HEK293T (cell line): ENCODE data around the gene PMEL.

Experiments
- FOXM1 ChIP-seq: fragments of 450-650 bp; IDR thresholded peaks from 2 replicates; pipeline ENCODE4 v1.6.1; 2017; ENCODE audit warnings: mild to moderate bottlenecking, borderline replicate concordance
- PKNOX1 ChIP-seq: fragments of 450-650 bp; IDR thresholded peaks from 2 replicates; pipeline ENCODE4 v1.6.1; 2016
- SP1 ChIP-seq: fragments of 450-650 bp; IDR thresholded peaks from 2 replicates; pipeline ENCODE4 v1.6.1; 2017
- ZNF384 ChIP-seq: fragments of 450-650 bp; IDR thresholded peaks from 2 replicates; pipeline ENCODE4 v1.6.1; 2016

- no peak for TF ChIP-seq SP1
- no peak for TF ChIP-seq FOXM1
- TF ChIP-seq PKNOX1: no peak
- TF ChIP-seq ZNF384: no peak
These were observed 17.5 kb upstream of the PMEL start for GRCh38 chr12:55983232-55983842.
